Vagina (tissue), 2 donors: ENCODE results near the gene ZNF438.

Experiments
- POLR2A ChIP-seq, 2 donors: fragments of 450-650 bp; IDR thresholded peaks; one replicate each; pipeline ENCODE4 v1.6.1; 2017; ENCODE audit warnings: antibody characterized with exemption in 2 of 2, mild to moderate bottlenecking in 2 of 2, moderate library complexity in 2 of 2
- TF ChIP-seq, protein P1 (sequence below), 3 experiments: fragments of 450-650 bp in 2 of 3; fragments of 200-600 bp in 1 of 3; sonication (generic) in 1 of 3; IDR thresholded peaks; one replicate each; pipeline ENCODE4 v1.5.1; 2017 to 2019; ENCODE audit warnings: antibody characterized with exemption in 3 of 3, mild to moderate bottlenecking in 2 of 3, moderate library complexity in 2 of 3

DNA sequence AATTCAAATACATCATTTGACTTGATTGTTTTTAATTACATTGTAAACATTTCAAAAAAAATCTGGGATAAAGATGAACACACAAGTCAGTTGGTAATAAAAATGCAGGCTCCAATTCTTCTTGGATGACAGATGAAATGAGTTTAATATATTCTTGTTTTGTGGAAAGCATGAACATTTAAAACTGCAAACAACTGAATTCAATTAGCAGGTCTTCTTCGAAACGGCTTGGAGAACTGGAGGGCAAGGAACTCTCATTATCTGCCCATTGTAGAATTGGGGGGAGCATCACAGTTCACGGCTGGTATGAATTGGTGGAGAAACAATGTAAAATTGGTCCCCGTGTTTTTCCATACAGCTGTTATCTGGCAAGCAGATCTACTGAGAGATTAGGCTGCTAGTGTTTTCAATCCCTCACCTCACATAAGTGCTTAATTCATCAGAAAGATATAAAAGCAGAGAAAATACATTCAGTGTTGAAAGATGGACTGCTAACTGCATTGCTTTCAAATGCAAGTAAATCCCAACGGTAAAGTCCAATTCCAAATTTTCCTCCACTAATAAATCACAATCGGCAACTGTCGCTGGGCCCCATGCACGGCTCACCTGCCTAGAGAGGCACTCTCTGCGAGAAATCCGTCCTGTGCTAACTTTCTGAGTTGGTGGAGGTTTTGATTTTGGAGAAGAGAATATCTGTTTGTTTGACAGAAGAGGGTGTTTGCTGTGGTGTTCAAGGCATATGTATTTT lies 199.5 kb downstream of the ZNF438 start:
- TF ChIP-seq, protein P1, sequence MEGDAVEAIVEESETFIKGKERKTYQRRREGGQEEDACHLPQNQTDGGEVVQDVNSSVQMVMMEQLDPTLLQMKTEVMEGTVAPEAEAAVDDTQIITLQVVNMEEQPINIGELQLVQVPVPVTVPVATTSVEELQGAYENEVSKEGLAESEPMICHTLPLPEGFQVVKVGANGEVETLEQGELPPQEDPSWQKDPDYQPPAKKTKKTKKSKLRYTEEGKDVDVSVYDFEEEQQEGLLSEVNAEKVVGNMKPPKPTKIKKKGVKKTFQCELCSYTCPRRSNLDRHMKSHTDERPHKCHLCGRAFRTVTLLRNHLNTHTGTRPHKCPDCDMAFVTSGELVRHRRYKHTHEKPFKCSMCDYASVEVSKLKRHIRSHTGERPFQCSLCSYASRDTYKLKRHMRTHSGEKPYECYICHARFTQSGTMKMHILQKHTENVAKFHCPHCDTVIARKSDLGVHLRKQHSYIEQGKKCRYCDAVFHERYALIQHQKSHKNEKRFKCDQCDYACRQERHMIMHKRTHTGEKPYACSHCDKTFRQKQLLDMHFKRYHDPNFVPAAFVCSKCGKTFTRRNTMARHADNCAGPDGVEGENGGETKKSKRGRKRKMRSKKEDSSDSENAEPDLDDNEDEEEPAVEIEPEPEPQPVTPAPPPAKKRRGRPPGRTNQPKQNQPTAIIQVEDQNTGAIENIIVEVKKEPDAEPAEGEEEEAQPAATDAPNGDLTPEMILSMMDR (IDR thresholded peaks at IDR 0.05): no peak
- no peak for TF ChIP-seq POLR2A (IDR thresholded peaks at IDR 0.05)
